CD14-positive monocyte (primary cell): ENCODE measurements around the gene EPM2A. TPM values are rescaled to one million over a fixed set of nuclear protein-coding genes. Genes with fewer than 3 reads are reported as not detected.

Source experiments
- DNase-seq, 3 donors: peaks; one replicate each; pipeline ENCODE4 v3.0.0-alpha.2; 2011 to 2022
- H2AFZ ChIP-seq: 2 replicates; pipeline ENCODE4 v1.6.0; 2012; ENCODE audit warnings: mild to moderate bottlenecking, low read depth, low read length, inconsistent platforms; ENCODE audit not compliant: insufficient read depth, poor library complexity, severe bottlenecking
- H3K27ac ChIP-seq, 2 donors: 1 replicate in 1 of 2; 2 replicates in 1 of 2; pipeline ENCODE4 v1.5.1; 2012 to 2013; ENCODE audit warnings: low read length in 2 of 2, control low read depth in 1 of 2, inconsistent platforms in 1 of 2, low read depth in 1 of 2, mild to moderate bottlenecking in 1 of 2
- H3K27me3 ChIP-seq, 2 donors: one replicate each; pipeline versions ENCODE4 v1.6.0 to v1.6.1; 2011 to 2013; ENCODE audit warnings: low read length in 2 of 2; ENCODE audit not compliant: control insufficient read depth in 2 of 2, insufficient read depth in 2 of 2
- H3K36me3 ChIP-seq, 2 donors: replicated peaks in 1 of 2; 1 replicate in 1 of 2; 2 replicates in 1 of 2; pipeline versions ENCODE4 v1.5.1 to v1.6.1; 2012 to 2013; ENCODE audit warnings: low read length in 2 of 2, control low read depth in 1 of 2, inconsistent platforms in 1 of 2, mild to moderate bottlenecking in 1 of 2; ENCODE audit not compliant: insufficient read depth in 2 of 2, control insufficient read depth in 1 of 2
- H3K4me1 ChIP-seq, 2 donors: 1 replicate in 1 of 2; 2 replicates in 1 of 2; pipeline versions ENCODE4 v1.5.1 to v1.6.1; 2012 to 2013; ENCODE audit warnings: low read length in 2 of 2, control low read depth in 1 of 2, inconsistent platforms in 1 of 2, mild to moderate bottlenecking in 1 of 2, moderate library complexity in 1 of 2; ENCODE audit not compliant: insufficient read depth in 2 of 2, control insufficient read depth in 1 of 2
- H3K4me2 ChIP-seq: replicated peaks from 2 replicates; pipeline ENCODE3; 2012; ENCODE audit warnings: low read length, moderate library complexity, mild to moderate bottlenecking; ENCODE audit not compliant: poor library complexity, severe bottlenecking; ENCODE audit errors: extremely low read depth
- H3K4me3 ChIP-seq, 3 experiments: fragments of 200-600 bp in 1 of 3; sonication (generic) in 1 of 3; replicated peaks in 1 of 3; 1 replicate in 2 of 3; 2 replicates in 1 of 3; pipeline ENCODE4 v1.5.1; 2011 to 2013; ENCODE audit warnings: low read length in 3 of 3, mild to moderate bottlenecking in 3 of 3, control low read depth in 2 of 3, low read depth in 2 of 3, inconsistent platforms in 1 of 3, moderate library complexity in 1 of 3
- H3K79me2 ChIP-seq: 2 replicates; pipeline ENCODE4 v1.6.0; 2012; ENCODE audit warnings: mild to moderate bottlenecking, control low read depth, inconsistent platforms, low read length, moderate library complexity; ENCODE audit not compliant: insufficient read depth
- H3K9ac ChIP-seq: 2 replicates; pipeline ENCODE4 v1.6.0; 2017; ENCODE audit warnings: low read length, mild to moderate bottlenecking; ENCODE audit not compliant: insufficient read depth, poor library complexity, severe bottlenecking
- H3K9me3 ChIP-seq, 2 donors: replicated peaks in 1 of 2; 1 replicate in 1 of 2; 2 replicates in 1 of 2; pipeline versions ENCODE4 v1.5.1 to v1.6.1; 2012 to 2013; ENCODE audit warnings: low read length in 2 of 2, control low read depth in 1 of 2; ENCODE audit not compliant: control insufficient read depth in 1 of 2, insufficient read depth in 1 of 2
- H4K20me1 ChIP-seq: 2 replicates; pipeline ENCODE4 v1.6.0; 2012; ENCODE audit warnings: mild to moderate bottlenecking, low read length, control low read depth, moderate library complexity; ENCODE audit not compliant: insufficient read depth
- H3K27ac Mint-ChIP-seq, 7 donors: one replicate each; pipeline ENCODE4 v1.8.0; 2020; ENCODE audit warnings: mild to moderate bottlenecking in 7 of 7, mixed read lengths in 7 of 7, moderate library complexity in 6 of 7, inconsistent platforms in 2 of 7
- H3K27me3 Mint-ChIP-seq, 3 donors: one replicate each; pipeline ENCODE4 v1.8.0; 2021 to 2022; ENCODE audit warnings: low read depth in 3 of 3, mild to moderate bottlenecking in 3 of 3, mixed read lengths in 3 of 3, moderate library complexity in 3 of 3, inconsistent platforms in 1 of 3
- H3K36me3 Mint-ChIP-seq, 2 donors: one replicate each; pipeline ENCODE4 v1.8.0; 2020; ENCODE audit warnings: mixed read lengths in 2 of 2, inconsistent platforms in 1 of 2, mild to moderate bottlenecking in 1 of 2
- H3K4me1 Mint-ChIP-seq: one replicate; pipeline ENCODE4 v1.8.0; 2020; ENCODE audit warnings: mild to moderate bottlenecking, mixed read lengths
- H3K4me3 Mint-ChIP-seq, 2 donors: one replicate each; pipeline ENCODE4 v1.8.0; 2020; ENCODE audit warnings: mild to moderate bottlenecking in 2 of 2, mixed read lengths in 2 of 2, moderate library complexity in 1 of 2
- H3K9me3 Mint-ChIP-seq, 7 donors: one replicate each; pipeline ENCODE4 v1.8.0; 2020 to 2022; ENCODE audit warnings: mixed read lengths in 7 of 7, mild to moderate bottlenecking in 6 of 7, moderate library complexity in 6 of 7, inconsistent platforms in 2 of 7
- WGBS: methylation state at CpG from one replicate; pipeline ENCODE4 v1.1.5; 2013; ENCODE audit warnings: missing lambda C conversion rate; ENCODE audit not compliant: insufficient coverage; 5-methylcytosine and 5-hydroxymethylcytosine counted together
- intact Hi-C, 2 donors: fragments of 100-400 bp; cut with micrococcal nuclease; formaldehyde crosslinking; loops; one replicate each; pipeline versions ENCODE4 v1.15.0 to v1.15.1; 2023
- polyA plus RNA-seq, 3 donors: library from polyadenylated mRNA; depleted of rRNA in 1 of 3; unstranded in 2 of 3; stranded (reverse) in 1 of 3; fragments of 300-500 nt in 2 of 3; fragments of >200 nt in 1 of 3; fragmentation: Illumina TruSeq in 2 of 3; gene quantifications; 1 replicate in 2 of 3; 2 replicates in 1 of 3; pipeline ENCODE4 v1.2.3, GENCODE V29; 2012 to 2021
- TF ChIP-seq, protein P1 (sequence below): fragments of 200-600 bp; IDR thresholded peaks from one replicate; pipeline ENCODE4 v1.8.0; 2022; ENCODE audit warnings: antibody characterized with exemption, mild to moderate bottlenecking

Gene EPM2A
- polyA plus RNA-seq, 3 donors, result 2.5 to 4.1 (median 3.2) TPM

DNA sequence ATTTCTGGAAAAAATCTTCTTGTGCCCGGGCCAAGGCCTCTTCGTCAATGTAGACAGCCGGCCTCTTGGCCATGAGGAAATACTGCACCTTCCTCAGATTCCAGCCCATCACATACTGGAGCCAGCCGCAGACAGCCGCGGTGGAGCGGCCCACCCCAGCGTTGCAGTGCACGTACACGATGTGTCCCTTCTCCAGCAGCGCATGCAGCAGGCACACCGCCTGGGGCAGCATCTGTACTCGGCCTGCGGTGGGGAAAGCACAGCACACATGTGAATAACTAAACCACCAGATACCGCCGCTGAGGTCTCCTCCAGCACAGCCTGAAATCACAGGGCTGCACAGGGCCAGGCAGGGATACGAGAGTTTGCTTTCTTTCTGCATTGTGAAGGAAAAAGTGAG lies 107.9 kb downstream of the EPM2A start:
- no peak for DNase-seq
- Histone ChIP-seq H2AFZ (no peak overlapping the region), H3K4me2 (no peak overlapping the region), H3K9ac (no peak overlapping the region), H3K36me3 (no peaks in the 10 kb centered on the region), H3K27ac (no peak overlapping the region), H4K20me1 (no peaks in the 10 kb centered on the region), H3K4me3 (no peak overlapping the region), H3K27me3 (no peaks in the 10 kb centered on the region), H3K4me1 (no peaks in the 10 kb centered on the region), H3K79me2 (no peaks in the 10 kb centered on the region), H3K9me3 (no peaks in the 10 kb centered on the region)
- intact Hi-C loops, result no loop called here
- Mint-ChIP-seq H3K9me3 (peaks cover 0 to 4% (median 0%) of the 10 kb centered on the region in 7 donors), H3K4me1 (no peaks in the 10 kb centered on the region), H3K4me3 (no peak overlapping the region), H3K36me3 (peaks cover 9 to 17% of the 10 kb centered on the region in 2 donors), H3K27me3 (peaks cover 0 to 1% (median 0%) of the 10 kb centered on the region in 3 donors), H3K27ac (peak overlapping the region in 1 of 7 donors; percentile 7)
- WGBS, result 99% methylated on average over 16 of the region's 17 CpGs
- TF ChIP-seq, protein P1, sequence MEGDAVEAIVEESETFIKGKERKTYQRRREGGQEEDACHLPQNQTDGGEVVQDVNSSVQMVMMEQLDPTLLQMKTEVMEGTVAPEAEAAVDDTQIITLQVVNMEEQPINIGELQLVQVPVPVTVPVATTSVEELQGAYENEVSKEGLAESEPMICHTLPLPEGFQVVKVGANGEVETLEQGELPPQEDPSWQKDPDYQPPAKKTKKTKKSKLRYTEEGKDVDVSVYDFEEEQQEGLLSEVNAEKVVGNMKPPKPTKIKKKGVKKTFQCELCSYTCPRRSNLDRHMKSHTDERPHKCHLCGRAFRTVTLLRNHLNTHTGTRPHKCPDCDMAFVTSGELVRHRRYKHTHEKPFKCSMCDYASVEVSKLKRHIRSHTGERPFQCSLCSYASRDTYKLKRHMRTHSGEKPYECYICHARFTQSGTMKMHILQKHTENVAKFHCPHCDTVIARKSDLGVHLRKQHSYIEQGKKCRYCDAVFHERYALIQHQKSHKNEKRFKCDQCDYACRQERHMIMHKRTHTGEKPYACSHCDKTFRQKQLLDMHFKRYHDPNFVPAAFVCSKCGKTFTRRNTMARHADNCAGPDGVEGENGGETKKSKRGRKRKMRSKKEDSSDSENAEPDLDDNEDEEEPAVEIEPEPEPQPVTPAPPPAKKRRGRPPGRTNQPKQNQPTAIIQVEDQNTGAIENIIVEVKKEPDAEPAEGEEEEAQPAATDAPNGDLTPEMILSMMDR, result no peak

DNA sequence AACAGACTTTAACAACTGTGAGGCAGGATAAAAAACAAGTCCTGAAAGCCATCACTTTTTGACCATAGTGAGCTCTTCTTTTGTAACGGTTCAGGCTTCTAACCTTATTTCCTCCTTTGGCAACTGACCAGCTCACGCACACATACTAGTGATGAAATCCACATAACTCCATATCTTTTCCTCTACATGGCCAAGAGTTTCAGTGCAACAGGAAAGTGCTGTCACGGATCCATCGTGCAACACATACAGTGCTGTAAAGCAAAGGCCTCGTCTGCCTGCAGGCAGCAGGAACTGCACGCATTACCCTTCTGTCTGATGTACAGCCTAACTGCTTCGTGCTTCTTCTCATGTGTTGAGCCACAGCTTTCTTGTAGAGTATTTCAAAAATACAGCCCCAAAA lies 108.5 kb downstream of the EPM2A start:
- H3K27me3 ChIP-seq, result no peaks in the 10 kb centered on the region
- H2AFZ ChIP-seq, result no peak overlapping the region
- peaks cover 0 to 4% (median 0%) of the 10 kb centered on the region in 7 donors for H3K9me3 Mint-ChIP-seq
- H3K27me3 Mint-ChIP-seq, result peaks cover 0 to 1% (median 0%) of the 10 kb centered on the region in 3 donors
- H3K9ac ChIP-seq, result no peak overlapping the region
- intact Hi-C loops, result no loop called here
- H3K4me3 Mint-ChIP-seq, result no peak overlapping the region
- H4K20me1 ChIP-seq, result no peaks in the 10 kb centered on the region
- H3K79me2 ChIP-seq, result no peaks in the 10 kb centered on the region
- H3K27ac Mint-ChIP-seq, result no peak overlapping the region
- H3K4me2 ChIP-seq, result no peak overlapping the region
- no peak for DNase-seq
- no peaks in the 10 kb centered on the region for H3K36me3 ChIP-seq
- H3K4me3 ChIP-seq, result no peak overlapping the region
- H3K36me3 Mint-ChIP-seq, result peaks cover 9 to 17% of the 10 kb centered on the region in 2 donors
- H3K4me1 Mint-ChIP-seq, result no peaks in the 10 kb centered on the region
- WGBS, result 33% methylated on average over 6 of the region's 7 CpGs
- H3K9me3 ChIP-seq, result no peaks in the 10 kb centered on the region
- H3K4me1 ChIP-seq, result no peaks in the 10 kb centered on the region
- H3K27ac ChIP-seq, result no peak overlapping the region
- TF ChIP-seq, protein P1, result no peak
